ENCODE data around the gene CFAP119.
"Not testable (repeated sequence)": the region's sequence is repeated elsewhere in the genome, so short reads cannot be mapped to it uniquely, and the experiment has no call there.

The CFAP119 gene

DNA sequence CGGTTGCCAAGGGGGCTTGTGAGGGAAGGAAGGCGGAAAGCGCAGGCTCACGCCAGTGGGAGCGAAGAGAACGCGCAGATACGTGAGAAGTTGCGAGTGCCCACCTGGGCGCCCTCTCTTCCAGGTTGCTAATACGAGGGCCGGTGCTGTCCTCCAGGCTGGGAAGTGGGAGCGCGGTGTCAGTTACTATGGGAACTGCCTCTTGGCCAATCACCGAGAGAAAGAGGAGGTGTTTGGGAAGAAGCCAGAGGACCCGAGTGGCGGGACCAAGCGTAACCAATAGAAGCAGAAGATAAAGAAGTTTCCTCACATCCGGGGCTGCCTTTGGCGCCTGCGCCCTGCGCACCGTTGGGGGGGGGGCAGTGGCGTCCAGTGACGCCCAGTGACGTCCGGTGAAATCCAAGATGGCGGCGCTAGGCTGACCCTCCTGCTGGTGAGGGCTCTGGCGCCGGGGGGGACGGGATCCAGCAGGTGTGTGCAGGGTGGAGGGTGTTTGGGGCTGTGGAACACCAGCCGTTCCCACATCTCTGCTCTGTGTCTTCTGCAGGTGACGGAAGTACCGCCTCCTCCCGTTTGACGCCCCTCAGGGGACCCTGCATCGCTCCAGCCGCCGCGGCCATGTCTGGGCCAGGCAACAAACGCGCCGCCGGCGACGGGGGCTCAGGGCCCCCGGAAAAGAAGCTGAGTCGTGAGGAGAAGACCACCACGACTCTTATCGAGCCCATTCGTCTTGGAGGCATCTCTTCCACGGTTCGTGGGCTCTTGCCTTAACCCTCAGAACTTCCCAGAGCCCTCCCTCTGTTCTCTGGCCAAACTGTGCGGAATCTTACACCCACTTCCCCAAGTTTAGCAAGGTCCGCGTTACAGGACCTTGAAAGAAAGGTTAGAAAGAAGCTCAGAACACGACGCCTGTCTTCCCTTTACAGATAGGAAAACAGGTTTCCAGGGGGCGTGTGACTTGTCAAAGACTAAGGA, at the start of gene CFAP119, which contains the start of gene RNF40:
Gene CFAP119 (minus strand): TSS at position 135 of the 975 bp plus-strand sequence. CDS start 314 bp downstream, outside the sequence.
Gene RNF40 (plus strand): TSS at position 395 of the 975 bp plus-strand sequence. CDS start 224 bp downstream, at position 619.
- in situ Hi-C loops (cut with HindIII; ENCODE audit: low pct_unique_long_range_greater_than_20kb, low sequenced_read_pairs) = no loop called here
- peak; percentile 99 for DNase-seq (ENCODE audit: low read depth in 1 of 2, low spot score in 1 of 2)
- TF ChIP-seq JUND (IDR thresholded peaks at IDR 0.05; ENCODE audit: low read depth) = no peak

DNA sequence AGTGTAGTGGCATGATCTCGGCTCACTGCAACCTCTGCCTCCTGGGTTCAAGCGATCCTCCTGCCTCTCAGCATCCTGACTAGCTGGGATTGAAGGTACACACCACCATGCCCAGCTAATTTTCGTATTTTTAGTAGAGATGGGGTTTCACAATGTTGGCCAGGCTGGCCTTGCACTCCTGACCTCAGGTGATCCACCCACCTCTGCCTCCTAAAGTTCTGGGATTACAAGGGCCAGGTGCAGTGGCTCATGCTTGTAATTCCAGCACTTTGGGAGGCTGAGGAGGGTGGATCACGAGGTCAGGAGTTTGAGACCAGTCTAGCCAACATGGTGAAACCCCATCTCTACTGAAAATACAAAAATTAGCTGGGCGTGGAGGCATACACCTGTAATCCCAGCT, 47.8 kb upstream of the CFAP119 start:
- in situ Hi-C loops (cut with HindIII; ENCODE audit: low pct_unique_long_range_greater_than_20kb, low sequenced_read_pairs); DNase-seq (ENCODE audit: low read depth in 1 of 2, low spot score in 1 of 2): not testable (repeated sequence)

DNA sequence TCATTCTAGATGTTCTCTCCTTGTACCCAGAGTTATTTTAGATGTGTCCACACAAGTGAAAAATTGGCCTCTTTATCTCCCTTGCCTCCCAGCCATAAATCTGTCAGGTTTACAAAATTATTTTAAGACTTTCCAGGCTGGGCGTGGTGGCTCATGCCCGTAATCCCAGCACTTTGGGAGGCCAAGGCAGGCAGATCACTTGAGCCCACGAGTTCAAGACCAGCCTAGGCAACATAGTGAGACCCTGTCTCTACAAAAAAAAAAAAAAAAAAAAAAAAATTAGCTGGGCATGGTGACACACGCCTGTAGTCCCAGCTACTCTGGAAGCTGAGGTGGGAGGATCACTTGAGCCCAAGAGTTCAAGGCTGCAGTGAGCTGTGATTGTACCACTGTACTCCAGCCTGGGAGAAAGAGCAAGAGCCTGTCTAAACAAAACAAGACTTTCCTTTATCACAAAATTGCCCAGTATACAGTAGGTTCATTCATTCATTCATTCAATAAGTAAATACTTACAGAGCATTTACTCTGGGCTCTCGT, 47.1 kb upstream of the CFAP119 start:
- DNase-seq (ENCODE audit: low read depth in 1 of 2, low spot score in 1 of 2); in situ Hi-C loops (cut with HindIII; ENCODE audit: low pct_unique_long_range_greater_than_20kb, low sequenced_read_pairs): not testable (repeated sequence)

DNA sequence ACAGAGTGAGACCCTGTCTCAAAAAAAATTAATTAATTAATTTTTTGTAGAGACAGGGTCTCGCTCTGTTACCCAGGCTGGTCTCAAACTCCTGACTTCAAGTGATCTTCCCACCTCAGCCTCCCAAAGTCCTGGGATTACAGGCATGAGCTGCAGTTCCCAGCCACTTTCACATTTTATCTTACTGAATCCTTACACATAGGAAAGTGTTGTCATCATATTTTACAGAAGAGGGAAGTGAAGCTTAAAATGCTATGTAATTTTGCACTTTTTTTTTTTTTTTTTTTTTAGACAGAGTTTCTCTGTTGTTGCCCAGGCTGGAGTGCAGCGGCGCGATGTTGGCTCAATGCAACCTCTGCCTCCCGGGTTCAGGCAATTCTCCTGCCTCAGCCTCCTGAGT, 46.3 kb upstream of the CFAP119 start:
- in situ Hi-C loops (cut with HindIII; ENCODE audit: low pct_unique_long_range_greater_than_20kb, low sequenced_read_pairs) = no loop called here
- TF ChIP-seq JUND (IDR thresholded peaks at IDR 0.05; ENCODE audit: low read depth) = no peak
- no peak for DNase-seq (ENCODE audit: low read depth in 1 of 2, low spot score in 1 of 2)

GRCh38 chr16:30805370-30806169, 43.7 kb upstream of the CFAP119 start:
- in situ Hi-C loops (cut with HindIII; ENCODE audit: low pct_unique_long_range_greater_than_20kb, low sequenced_read_pairs) = no loop called here
- no peak for TF ChIP-seq JUND (IDR thresholded peaks at IDR 0.05; ENCODE audit: low read depth)
- DNase-seq (ENCODE audit: low read depth in 1 of 2, low spot score in 1 of 2) = peak; percentile 83 to 90

DNA sequence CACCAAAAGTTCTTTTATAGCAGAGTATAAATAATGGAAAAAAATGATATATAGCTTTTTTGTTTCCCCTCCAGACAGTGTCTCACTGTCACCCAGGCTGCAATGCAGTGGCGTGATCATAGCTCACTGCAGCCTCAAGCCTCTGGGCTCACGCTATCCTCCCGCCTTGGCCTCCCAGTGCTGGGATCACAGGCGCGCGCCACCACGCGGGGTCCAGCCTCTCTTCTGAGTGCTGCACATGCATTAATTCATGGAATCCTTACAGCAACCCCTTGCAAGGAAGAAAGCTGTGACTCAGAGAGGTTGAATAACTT, 43.2 kb upstream of the CFAP119 start:
- TF ChIP-seq JUND (IDR thresholded peaks at IDR 0.05; ENCODE audit: low read depth) = no peak
- DNase-seq (ENCODE audit: low read depth in 1 of 2, low spot score in 1 of 2) = no peak
- in situ Hi-C loops (cut with HindIII; ENCODE audit: low pct_unique_long_range_greater_than_20kb, low sequenced_read_pairs) = no loop called here

GRCh38 chr16:30802936-30803335, 41.1 kb upstream of the CFAP119 start:
- in situ Hi-C loops (cut with HindIII; ENCODE audit: low pct_unique_long_range_greater_than_20kb, low sequenced_read_pairs) = no loop called here
- DNase-seq (ENCODE audit: low read depth in 1 of 2, low spot score in 1 of 2) = no peak
- TF ChIP-seq JUND (IDR thresholded peaks at IDR 0.05; ENCODE audit: low read depth) = no peak

DNA sequence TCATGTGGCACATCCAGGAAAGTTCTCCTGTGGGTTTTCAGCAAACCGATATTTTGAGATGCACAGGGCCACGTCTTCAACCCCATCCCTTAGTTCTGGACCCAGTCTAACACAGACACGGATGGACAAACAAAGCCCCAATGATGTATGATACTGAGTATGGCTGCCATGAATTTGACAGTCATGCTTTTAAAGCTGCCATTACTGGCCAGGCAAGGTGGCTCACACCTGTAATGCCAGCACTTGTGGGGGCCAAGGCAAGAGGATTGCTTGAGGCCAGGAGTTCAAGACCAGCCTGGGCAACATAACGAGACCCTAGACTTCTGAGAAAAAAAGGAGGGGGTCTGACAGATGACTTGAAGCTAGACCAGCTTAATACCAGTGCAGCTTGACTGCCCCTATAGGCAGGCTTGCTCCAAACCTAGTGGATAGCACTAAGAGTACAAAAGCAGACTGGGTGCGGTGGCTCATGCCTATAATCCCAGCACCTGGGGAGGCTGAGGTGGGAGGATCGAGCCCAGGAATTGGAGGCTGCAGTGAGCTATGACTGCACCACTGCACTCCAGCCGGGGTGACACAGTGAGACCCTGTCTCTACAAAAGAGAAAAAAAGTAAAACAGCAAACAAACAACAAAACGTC, 35.9 kb upstream of the CFAP119 start:
- no peak for TF ChIP-seq JUND (IDR thresholded peaks at IDR 0.05; ENCODE audit: low read depth)
- in situ Hi-C loops (cut with HindIII; ENCODE audit: low pct_unique_long_range_greater_than_20kb, low sequenced_read_pairs) = no loop called here
- no peak for DNase-seq (ENCODE audit: low read depth in 1 of 2, low spot score in 1 of 2)

DNA sequence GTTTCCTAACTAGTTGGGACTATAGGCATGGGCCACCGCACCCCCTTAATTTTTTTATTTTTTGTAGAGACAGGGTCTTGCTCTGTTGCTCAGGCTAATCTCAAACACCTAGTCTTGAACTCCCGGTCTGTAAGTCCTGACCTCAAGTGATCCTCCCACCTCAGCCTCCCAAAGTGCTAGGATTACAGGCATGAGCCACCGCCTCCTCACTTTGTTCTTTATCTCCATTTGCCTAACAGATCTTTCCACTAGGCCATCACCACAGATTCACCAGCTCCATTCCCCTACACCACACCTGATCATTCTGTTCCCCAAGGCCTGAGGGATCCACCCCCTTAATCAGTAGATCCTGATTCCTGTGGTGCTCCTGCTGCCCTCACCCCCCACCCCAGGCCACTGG, 32.8 kb upstream of the CFAP119 start:
- no peak for DNase-seq (ENCODE audit: low read depth in 1 of 2, low spot score in 1 of 2)
- no peak for TF ChIP-seq JUND (IDR thresholded peaks at IDR 0.05; ENCODE audit: low read depth)
- in situ Hi-C loops (cut with HindIII; ENCODE audit: low pct_unique_long_range_greater_than_20kb, low sequenced_read_pairs) = no loop called here

GRCh38 chr16:30793508-30794069, 31.7 kb upstream of the CFAP119 start:
- DNase-seq (ENCODE audit: low read depth in 1 of 2, low spot score in 1 of 2) = no peak
- TF ChIP-seq JUND (IDR thresholded peaks at IDR 0.05; ENCODE audit: low read depth) = no peak
- in situ Hi-C loops (cut with HindIII; ENCODE audit: low pct_unique_long_range_greater_than_20kb, low sequenced_read_pairs) = no loop called here

GRCh38 chr16:30787613-30788378, 25.9 kb upstream of the CFAP119 start:
- DNase-seq (ENCODE audit: low read depth in 1 of 2, low spot score in 1 of 2) = no peak
- in situ Hi-C loops (cut with HindIII; ENCODE audit: low pct_unique_long_range_greater_than_20kb, low sequenced_read_pairs) = no loop called here
- no peak for TF ChIP-seq JUND (IDR thresholded peaks at IDR 0.05; ENCODE audit: low read depth)
